ENCODE data around the gene BCOR.
A peak's percentile ranks its signal among the peaks of the same experiment; 100 is the strongest.

Gene BCOR

GRCh38 chrX:40097504-40098263, at the start of gene BCOR:
BCOR (minus strand) TSS chrX:40097958; CDS start chrX:40077929, 20,029 bp downstream.
- peak within 1 kb of the TSS; percentile 66 for H3K4me3 ChIP-seq (ENCODE audit: low read depth, low read length)
- no peaks in the 10 kb centered on the region for H3K36me3 ChIP-seq (ENCODE audit: control insufficient read depth, insufficient read depth, low read length)
- peaks cover 43% of the 10 kb centered on the region for H3K4me1 ChIP-seq (ENCODE audit: control insufficient read depth, insufficient read depth, low read length)
- H3K27me3 ChIP-seq (ENCODE audit: control insufficient read depth, insufficient read depth, low read length), result peaks cover 56% of the 10 kb centered on the region
- H3K9ac ChIP-seq (ENCODE audit: low read length), result peak within 1 kb of the TSS; percentile 93
- peak within 1 kb of the TSS; percentile 78; the same call in 1 of the 2 replicates for H3K27ac ChIP-seq (ENCODE audit: low read depth, low read length)
- no peaks in the 10 kb centered on the region for H3K9me3 ChIP-seq (ENCODE audit: control insufficient read depth, insufficient read depth, low read depth, low read length)

- H3K27ac ChIP-seq (ENCODE audit: low read depth, low read length), result no peak overlapping the region
These were observed 49.6 kb upstream of the BCOR start for GRCh38 chrX:40147126-40147952.

GRCh38 chrX:40146262-40147125, 48.7 kb upstream of the BCOR start:
- no peak overlapping the region for H3K27ac ChIP-seq (ENCODE audit: low read depth, low read length)
- no peaks in the 10 kb centered on the region for H3K36me3 ChIP-seq (ENCODE audit: control insufficient read depth, insufficient read depth, low read length)
- peak overlapping the region; percentile 61 for H3K4me3 ChIP-seq (ENCODE audit: low read depth, low read length)
- no peaks in the 10 kb centered on the region; the same call in 1 of the 2 replicates for H3K9me3 ChIP-seq (ENCODE audit: control insufficient read depth, insufficient read depth, low read depth, low read length)
- peaks cover 97% of the 10 kb centered on the region for H3K27me3 ChIP-seq (ENCODE audit: control insufficient read depth, insufficient read depth, low read length)
- peak overlapping the region; percentile 58 for H3K9ac ChIP-seq (ENCODE audit: low read length)
- peaks cover 69% of the 10 kb centered on the region for H3K4me1 ChIP-seq (ENCODE audit: control insufficient read depth, insufficient read depth, low read length)

More at GRCh38 chrX:40147126-40147952, 49.6 kb upstream of the BCOR start:
- H3K36me3 ChIP-seq (ENCODE audit: control insufficient read depth, insufficient read depth, low read length), result no peaks in the 10 kb centered on the region
- peaks cover 62% of the 10 kb centered on the region for H3K4me1 ChIP-seq (ENCODE audit: control insufficient read depth, insufficient read depth, low read length)
- H3K9me3 ChIP-seq (ENCODE audit: control insufficient read depth, insufficient read depth, low read depth, low read length), result no peaks in the 10 kb centered on the region
- H3K4me3 ChIP-seq (ENCODE audit: low read depth, low read length), result peak overlapping the region; percentile 61
- H3K9ac ChIP-seq (ENCODE audit: low read length), result peak overlapping the region; percentile 58
- peaks cover 97% of the 10 kb centered on the region for H3K27me3 ChIP-seq (ENCODE audit: control insufficient read depth, insufficient read depth, low read length)

GRCh38 chrX:40145923-40146261, 48.1 kb upstream of the BCOR start:
- no peaks in the 10 kb centered on the region for H3K36me3 ChIP-seq (ENCODE audit: control insufficient read depth, insufficient read depth, low read length)
- peak overlapping the region; percentile 58 for H3K9ac ChIP-seq (ENCODE audit: low read length)
- H3K27me3 ChIP-seq (ENCODE audit: control insufficient read depth, insufficient read depth, low read length), result peaks cover 92% of the 10 kb centered on the region
- peaks cover 68% of the 10 kb centered on the region for H3K4me1 ChIP-seq (ENCODE audit: control insufficient read depth, insufficient read depth, low read length)
- peak overlapping the region; percentile 61 for H3K4me3 ChIP-seq (ENCODE audit: low read depth, low read length)
- H3K27ac ChIP-seq (ENCODE audit: low read depth, low read length), result no peak overlapping the region
- no peaks in the 10 kb centered on the region; the same call in 1 of the 2 replicates for H3K9me3 ChIP-seq (ENCODE audit: control insufficient read depth, insufficient read depth, low read depth, low read length)

- Histone ChIP-seq H3K4me3 (ENCODE audit: low read depth, low read length) (peak overlapping the region; percentile 61), H3K27ac (ENCODE audit: low read depth, low read length) (no peak overlapping the region; the same call in 1 of the 2 replicates), H3K4me1 (ENCODE audit: control insufficient read depth, insufficient read depth, low read length) (peaks cover 67% of the 10 kb centered on the region), H3K9me3 (ENCODE audit: control insufficient read depth, insufficient read depth, low read depth, low read length) (no peaks in the 10 kb centered on the region; the same call in 1 of the 2 replicates), H3K27me3 (ENCODE audit: control insufficient read depth, insufficient read depth, low read length) (peaks cover 86% of the 10 kb centered on the region), H3K36me3 (ENCODE audit: control insufficient read depth, insufficient read depth, low read length) (no peaks in the 10 kb centered on the region), H3K9ac (ENCODE audit: low read length) (peak overlapping the region; percentile 58)
These were observed 47.5 kb upstream of the BCOR start for GRCh38 chrX:40145001-40145922.

GRCh38 chrX:40144576-40144975, 46.8 kb upstream of the BCOR start:
- Histone ChIP-seq H3K36me3 (ENCODE audit: control insufficient read depth, insufficient read depth, low read length) (no peaks in the 10 kb centered on the region), H3K9me3 (ENCODE audit: control insufficient read depth, insufficient read depth, low read depth, low read length) (no peaks in the 10 kb centered on the region; the same call in 1 of the 2 replicates), H3K4me1 (ENCODE audit: control insufficient read depth, insufficient read depth, low read length) (peaks cover 61% of the 10 kb centered on the region), H3K27me3 (ENCODE audit: control insufficient read depth, insufficient read depth, low read length) (peaks cover 79% of the 10 kb centered on the region), H3K9ac (ENCODE audit: low read length) (no peak overlapping the region), H3K4me3 (ENCODE audit: low read depth, low read length) (peak overlapping the region; percentile 61), H3K27ac (ENCODE audit: low read depth, low read length) (no peak overlapping the region; the same call in 1 of the 2 replicates)

- Histone ChIP-seq H3K4me3 (ENCODE audit: low read depth, low read length) (no peak overlapping the region), H3K27me3 (ENCODE audit: control insufficient read depth, insufficient read depth, low read length) (peaks cover 73% of the 10 kb centered on the region), H3K9ac (ENCODE audit: low read length) (no peak overlapping the region), H3K4me1 (ENCODE audit: control insufficient read depth, insufficient read depth, low read length) (peaks cover 55% of the 10 kb centered on the region), H3K36me3 (ENCODE audit: control insufficient read depth, insufficient read depth, low read length) (no peaks in the 10 kb centered on the region), H3K27ac (ENCODE audit: low read depth, low read length) (no peak overlapping the region), H3K9me3 (ENCODE audit: control insufficient read depth, insufficient read depth, low read depth, low read length) (no peaks in the 10 kb centered on the region; the same call in 1 of the 2 replicates)
These were observed 46.2 kb upstream of the BCOR start for GRCh38 chrX:40143987-40144386.

- Histone ChIP-seq H3K27ac (ENCODE audit: low read depth, low read length) (no peak overlapping the region), H3K9ac (ENCODE audit: low read length) (no peak overlapping the region), H3K9me3 (ENCODE audit: control insufficient read depth, insufficient read depth, low read depth, low read length) (no peaks in the 10 kb centered on the region; the same call in 1 of the 2 replicates), H3K36me3 (ENCODE audit: control insufficient read depth, insufficient read depth, low read length) (no peaks in the 10 kb centered on the region), H3K4me1 (ENCODE audit: control insufficient read depth, insufficient read depth, low read length) (peaks cover 46% of the 10 kb centered on the region), H3K4me3 (ENCODE audit: low read depth, low read length) (no peak overlapping the region), H3K27me3 (ENCODE audit: control insufficient read depth, insufficient read depth, low read length) (peaks cover 63% of the 10 kb centered on the region)
These were observed 45.2 kb upstream of the BCOR start for GRCh38 chrX:40143001-40143400.

- Histone ChIP-seq H3K27ac (ENCODE audit: low read depth, low read length) (no peak overlapping the region), H3K9ac (ENCODE audit: low read length) (no peak overlapping the region), H3K27me3 (ENCODE audit: control insufficient read depth, insufficient read depth, low read length) (peaks cover 57% of the 10 kb centered on the region), H3K9me3 (ENCODE audit: control insufficient read depth, insufficient read depth, low read depth, low read length) (no peaks in the 10 kb centered on the region; the same call in 1 of the 2 replicates), H3K4me3 (ENCODE audit: low read depth, low read length) (no peak overlapping the region), H3K36me3 (ENCODE audit: control insufficient read depth, insufficient read depth, low read length) (no peaks in the 10 kb centered on the region), H3K4me1 (ENCODE audit: control insufficient read depth, insufficient read depth, low read length) (peaks cover 41% of the 10 kb centered on the region)
These were observed 44.7 kb upstream of the BCOR start for GRCh38 chrX:40142417-40142816.
